SH-SY5Y (cell line): Measurements from ENCODE around the gene GALNT15.

Source experiments
- GATA2 ChIP-seq: IDR thresholded peaks from 2 replicates; pipeline ENCODE4 v1.6.1; 2011; ENCODE audit warnings: mild to moderate bottlenecking, low read depth, low read length
- GATA3 ChIP-seq: IDR thresholded peaks from 2 replicates; pipeline ENCODE4 v1.6.1; 2011; ENCODE audit warnings: low read depth, mild to moderate bottlenecking, low read length, moderate library complexity

GRCh38 chr3:16239780-16240179 lies 65.3 kb downstream of the GALNT15 start:
- TF ChIP-seq GATA3 (no peak), GATA2 (no peak)
